Esophagus squamous epithelium (tissue), 4 donors: ENCODE data around the gene FLNB.

Experiments
- CTCF ChIP-seq, 6 experiments: fragments of 450-650 bp in 4 of 6; fragments of 200-600 bp in 2 of 6; sonication (generic) in 2 of 6; IDR thresholded peaks; one replicate each; pipeline ENCODE4 v1.5.1; 2016 to 2019; ENCODE audit warnings: antibody characterized with exemption in 6 of 6, mild to moderate bottlenecking in 4 of 6, moderate library complexity in 4 of 6
- POLR2A ChIP-seq, 4 donors: fragments of 450-650 bp; IDR thresholded peaks; one replicate each; pipeline ENCODE4 v1.6.1; 2017; ENCODE audit warnings: antibody characterized with exemption in 4 of 4, mild to moderate bottlenecking in 4 of 4, moderate library complexity in 3 of 4

GRCh38 chr3:58079773-58080172 is 71.6 kb downstream of the FLNB start:
- TF ChIP-seq CTCF (IDR thresholded peaks at IDR 0.05) (no peak), POLR2A (IDR thresholded peaks at IDR 0.05) (no peak)
